HepG2 (cell line): ENCODE data around the gene TACO1. TPM values are rescaled to one million over a fixed set of nuclear protein-coding genes. Genes with fewer than 3 reads are reported as not detected.
A peak's percentile ranks its signal among the peaks of the same experiment; 100 is the strongest.

Experiments
- ATAC-seq: fragments of 200-7000 bp; cut with Tn5 transposase; 3 replicates; pipeline ENCODE4 v1.9.1; 2020; ENCODE audit warnings: mild to moderate bottlenecking, moderate library complexity
- BruUV-seq: library from RNA; stranded (reverse); fragments of 400-500 nt; replicated peaks from 2 replicates; lab custom pipeline; 2021; lab: Mats Ljungman, UMichigan
- CTCF ChIA-PET: fragments of 300-600 bp; formaldehyde crosslinking; extraction: SDS; loops from one replicate; lab custom pipeline; 2021; ENCODE audit warnings: low total read pairs, inconsistent platforms, low intra/inter-chr PET ratio; lab: Yijun Ruan, JAX
- POLR2A ChIA-PET: fragments of 350-600 bp; sonication (Branson Sonifier 250); formaldehyde crosslinking; loops from one replicate; lab custom pipeline; 2020; ENCODE audit warnings: antibody characterized with exemption, inconsistent platforms; lab: Yijun Ruan, JAX
- DNase-seq: peaks from one replicate; pipeline ENCODE4 v3.0.0-alpha.2; 2015; ENCODE audit warnings: low spot score
- FAIRE-seq: peaks from 3 replicates; lab custom pipeline; 2011; peaks lifted over from hg19 to GRCh38; lab: Jason Lieb, UNC
- H2AFZ ChIP-seq: one replicate; pipeline ENCODE4 v1.6.1; 2011; ENCODE audit warnings: low read length, inconsistent platforms
- H3K27ac ChIP-seq: fragments of 300-600 bp; 3 replicates; pipeline ENCODE4 v1.8.0; 2011; ENCODE audit warnings: mixed run types, mild to moderate bottlenecking, mixed read lengths, low read length, inconsistent platforms; ENCODE audit not compliant: insufficient read depth; ENCODE audit errors: extremely low read length
- H3K27me3 ChIP-seq, 2 experiments: fragments of 200-600 bp in 1 of 2; 2 replicates in 1 of 2; 3 replicates in 1 of 2; pipeline versions ENCODE4 v1.6.0 to v1.8.0; 2011; ENCODE audit warnings: low read length in 2 of 2, mild to moderate bottlenecking in 2 of 2, moderate library complexity in 2 of 2, inconsistent platforms in 1 of 2; ENCODE audit not compliant: insufficient read depth in 2 of 2, control insufficient read depth in 1 of 2
- H3K36me3 ChIP-seq, 2 experiments: fragments of 200-600 bp in 1 of 2; replicated peaks in 1 of 2; 2 replicates in 1 of 2; 3 replicates in 1 of 2; pipeline versions ENCODE4 v1.5.1 to v1.8.0; 2011; ENCODE audit warnings: low read length in 2 of 2, inconsistent platforms in 1 of 2; ENCODE audit not compliant: insufficient read depth in 2 of 2, control insufficient read depth in 1 of 2
- H3K4me1 ChIP-seq: 2 replicates; pipeline ENCODE4 v1.5.1; 2012; ENCODE audit warnings: low read length, inconsistent platforms; ENCODE audit not compliant: insufficient read depth
- H3K4me2 ChIP-seq: 2 replicates; pipeline ENCODE4 v1.6.0; 2011; ENCODE audit warnings: low read depth, low read length, inconsistent platforms
- H3K4me3 ChIP-seq, 3 experiments: fragments of 200-600 bp in 1 of 3; sonication (generic), shearing (Covaris generic) in 1 of 3; replicated peaks in 1 of 3; 2 replicates each; pipeline ENCODE4 v1.5.1; 2011 to 2016; ENCODE audit warnings: low read length in 3 of 3, inconsistent platforms in 2 of 3, low read depth in 2 of 3, mild to moderate bottlenecking in 2 of 3, control low read depth in 1 of 3, mixed read lengths in 1 of 3; ENCODE audit not compliant: insufficient read depth in 1 of 3
- H3K79me2 ChIP-seq: one replicate; pipeline ENCODE4 v1.6.1; 2011; ENCODE audit warnings: low read length, inconsistent platforms; ENCODE audit not compliant: insufficient read depth
- H3K9ac ChIP-seq: 2 replicates; pipeline ENCODE4 v1.6.0; 2011; ENCODE audit warnings: mild to moderate bottlenecking, low read depth, low read length, inconsistent platforms; ENCODE audit not compliant: insufficient read depth
- H3K9me3 ChIP-seq: 2 replicates; pipeline ENCODE4 v1.5.1; 2012; ENCODE audit warnings: mild to moderate bottlenecking, low read length
- H4K20me1 ChIP-seq: 2 replicates; pipeline ENCODE4 v1.6.0; 2011; ENCODE audit warnings: inconsistent platforms, mild to moderate bottlenecking, low read length, moderate library complexity; ENCODE audit not compliant: insufficient read depth
- CBX1 ChIP-seq: IDR thresholded peaks from one replicate; pipeline ENCODE4 v1.6.1; 2016; ENCODE audit warnings: antibody characterized with exemption, low read depth
- PHB2 ChIP-seq: fragments of 450-650 bp; IDR thresholded peaks from 2 replicates; pipeline ENCODE4 v1.6.1; 2018; ENCODE audit not compliant: partially characterized antibody
- SALL2 ChIP-seq: sonication (generic); formaldehyde crosslinking; IDR thresholded peaks from 2 replicates; pipeline ENCODE4 v1.8.1; 2023; ENCODE audit warnings: mild to moderate bottlenecking, missing genetic modification reagents, inconsistent platforms
- ZBTB20 ChIP-seq: sonication (generic); formaldehyde crosslinking; IDR thresholded peaks from 2 replicates; pipeline ENCODE4 v1.8.1; 2023; ENCODE audit warnings: missing genetic modification reagents, low read depth, mild to moderate bottlenecking, borderline replicate concordance
- ZNF569 ChIP-seq: sonication (generic); formaldehyde crosslinking; IDR thresholded peaks from 2 replicates; pipeline ENCODE4 v1.5.0; 2020; ENCODE audit warnings: mild to moderate bottlenecking, missing genetic modification reagents, moderate library complexity, borderline replicate concordance
- WGBS: methylation state at CpG from one replicate; pipeline ENCODE4 v1.1.6; 2017; ENCODE audit warnings: low lambda C conversion rate; 5-methylcytosine and 5-hydroxymethylcytosine counted together
- in situ Hi-C: cut with HindIII; loops from 2 replicates; pipeline ENCODE4 v1.10.0; 2017; ENCODE audit warnings: low pct_unique_long_range_greater_than_20kb; ENCODE audit not compliant: extremely low pct_ligation_motif_present
- intact Hi-C: fragments of 100-400 bp; cut with micrococcal nuclease; formaldehyde crosslinking; loops from one replicate; pipeline ENCODE4 v1.10.0; 2022; ENCODE audit not compliant: unreplicated experiment
- polyA plus RNA-seq, 8 experiments: library from polyadenylated mRNA; depleted of rRNA in 3 of 8; stranded (reverse) in 7 of 8; unstranded in 1 of 8; fragments of >200 nt; fragmentation: Illumina TruSeq in 4 of 8; extraction: Trizol in 4 of 8; gene quantifications; 2 replicates each; pipeline versions ENCODE4 v1.2.1 to v1.2.3, GENCODE V29; 2011 to 2016; ENCODE audit warnings: low read depth in 4 of 8, missing spikeins in 1 of 8, mixed read lengths in 1 of 8; ENCODE audit not compliant: insufficient read depth in 1 of 8
- total RNA-seq, 5 experiments: library from RNA; depleted of rRNA; stranded (reverse); fragments of >200 nt; fragmentation: Illumina TruSeq; extraction: Trizol; gene quantifications; 2 replicates each; pipeline ENCODE4 v1.2.3, GENCODE V29; 2016; ENCODE audit warnings: low read depth in 1 of 5
- TF ChIP-seq, protein P1 (sequence below): sonication (generic); formaldehyde crosslinking; IDR thresholded peaks from 2 replicates; pipeline ENCODE4 v1.9.0; 2021; ENCODE audit warnings: mild to moderate bottlenecking, missing genetic modification reagents
- TF ChIP-seq, protein P2 (sequence below): sonication (generic); formaldehyde crosslinking; IDR thresholded peaks from 2 replicates; pipeline ENCODE4 v1.4.0; 2020; ENCODE audit warnings: missing genetic modification reagents, borderline replicate concordance
- TF ChIP-seq, protein P3 (sequence below): sonication (generic); formaldehyde crosslinking; IDR thresholded peaks from 2 replicates; pipeline ENCODE4 v1.5.1; 2020; ENCODE audit warnings: mild to moderate bottlenecking, missing genetic modification reagents, borderline replicate concordance

The TACO1 gene
- total and polyA plus RNA-seq, 2 of the 13 experiments (the other 11 are each of a cell fraction or from before 2014, with no cell fraction given): 34.7 to 53.6 TPM

DNA sequence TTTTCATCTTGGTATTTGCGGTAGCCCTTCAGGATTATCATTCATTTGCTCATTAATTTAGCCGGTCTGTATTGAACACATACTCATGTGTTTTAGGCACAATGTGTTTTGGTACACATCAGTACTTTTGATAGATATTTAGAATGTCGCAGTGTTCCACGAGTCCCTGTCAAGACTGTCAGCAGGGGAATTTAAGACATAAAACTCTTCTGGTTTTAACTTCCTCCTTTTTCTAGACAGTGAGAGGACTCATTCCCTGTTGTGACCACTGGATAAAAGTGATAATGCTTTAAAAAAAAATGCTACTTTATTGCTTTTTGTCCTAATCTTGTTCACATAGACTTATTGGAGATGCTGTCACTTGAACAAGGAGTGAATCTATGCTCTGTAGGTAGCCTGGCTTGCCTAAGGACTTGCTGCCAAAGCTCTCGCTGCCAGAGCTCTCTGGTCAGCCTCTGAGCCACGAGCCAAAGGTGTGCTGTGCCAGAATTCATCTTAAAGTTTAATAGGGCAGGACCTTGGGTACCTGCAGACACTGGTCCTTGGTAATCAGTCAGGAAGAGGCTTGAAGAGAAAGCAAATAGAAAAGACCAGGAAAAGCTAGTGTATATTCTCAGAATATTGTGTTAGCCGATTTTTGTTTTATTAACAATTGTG lies 45.1 kb upstream of the TACO1 start:
- Histone ChIP-seq H2AFZ (no peak overlapping the region), H3K4me1 (peaks cover 34% of the 10 kb centered on the region), H3K27me3 (no peaks in the 10 kb centered on the region; a peak in 1 of 5 replicates), H3K4me2 (peak overlapping the region; percentile 5; the same call in 1 of the 2 replicates), H3K27ac (no peak overlapping the region), H3K36me3 (peaks cover 0 to 5% of the 10 kb centered on the region in 2 experiments; a peak in 3 of 5 replicates), H3K9me3 (no peaks in the 10 kb centered on the region), H4K20me1 (peaks cover 57% of the 10 kb centered on the region), H3K4me3 (no peak overlapping the region), H3K79me2 (peaks cover 92% of the 10 kb centered on the region), H3K9ac (no peak overlapping the region)
- in situ Hi-C loops: no loop called here
- ChIA-PET CTCF (no interaction called here), POLR2A (no interaction called here)
- no TSS peak for BruUV-seq
- WGBS: 96% methylated on average over 7 of the region's 7 CpGs
- DNase-seq (no peak), FAIRE-seq (no peak), ATAC-seq (no peak)
- intact Hi-C loops: no loop called here
- no peak for TF ChIP-seq PHB2
- TF ChIP-seq, protein P1, sequence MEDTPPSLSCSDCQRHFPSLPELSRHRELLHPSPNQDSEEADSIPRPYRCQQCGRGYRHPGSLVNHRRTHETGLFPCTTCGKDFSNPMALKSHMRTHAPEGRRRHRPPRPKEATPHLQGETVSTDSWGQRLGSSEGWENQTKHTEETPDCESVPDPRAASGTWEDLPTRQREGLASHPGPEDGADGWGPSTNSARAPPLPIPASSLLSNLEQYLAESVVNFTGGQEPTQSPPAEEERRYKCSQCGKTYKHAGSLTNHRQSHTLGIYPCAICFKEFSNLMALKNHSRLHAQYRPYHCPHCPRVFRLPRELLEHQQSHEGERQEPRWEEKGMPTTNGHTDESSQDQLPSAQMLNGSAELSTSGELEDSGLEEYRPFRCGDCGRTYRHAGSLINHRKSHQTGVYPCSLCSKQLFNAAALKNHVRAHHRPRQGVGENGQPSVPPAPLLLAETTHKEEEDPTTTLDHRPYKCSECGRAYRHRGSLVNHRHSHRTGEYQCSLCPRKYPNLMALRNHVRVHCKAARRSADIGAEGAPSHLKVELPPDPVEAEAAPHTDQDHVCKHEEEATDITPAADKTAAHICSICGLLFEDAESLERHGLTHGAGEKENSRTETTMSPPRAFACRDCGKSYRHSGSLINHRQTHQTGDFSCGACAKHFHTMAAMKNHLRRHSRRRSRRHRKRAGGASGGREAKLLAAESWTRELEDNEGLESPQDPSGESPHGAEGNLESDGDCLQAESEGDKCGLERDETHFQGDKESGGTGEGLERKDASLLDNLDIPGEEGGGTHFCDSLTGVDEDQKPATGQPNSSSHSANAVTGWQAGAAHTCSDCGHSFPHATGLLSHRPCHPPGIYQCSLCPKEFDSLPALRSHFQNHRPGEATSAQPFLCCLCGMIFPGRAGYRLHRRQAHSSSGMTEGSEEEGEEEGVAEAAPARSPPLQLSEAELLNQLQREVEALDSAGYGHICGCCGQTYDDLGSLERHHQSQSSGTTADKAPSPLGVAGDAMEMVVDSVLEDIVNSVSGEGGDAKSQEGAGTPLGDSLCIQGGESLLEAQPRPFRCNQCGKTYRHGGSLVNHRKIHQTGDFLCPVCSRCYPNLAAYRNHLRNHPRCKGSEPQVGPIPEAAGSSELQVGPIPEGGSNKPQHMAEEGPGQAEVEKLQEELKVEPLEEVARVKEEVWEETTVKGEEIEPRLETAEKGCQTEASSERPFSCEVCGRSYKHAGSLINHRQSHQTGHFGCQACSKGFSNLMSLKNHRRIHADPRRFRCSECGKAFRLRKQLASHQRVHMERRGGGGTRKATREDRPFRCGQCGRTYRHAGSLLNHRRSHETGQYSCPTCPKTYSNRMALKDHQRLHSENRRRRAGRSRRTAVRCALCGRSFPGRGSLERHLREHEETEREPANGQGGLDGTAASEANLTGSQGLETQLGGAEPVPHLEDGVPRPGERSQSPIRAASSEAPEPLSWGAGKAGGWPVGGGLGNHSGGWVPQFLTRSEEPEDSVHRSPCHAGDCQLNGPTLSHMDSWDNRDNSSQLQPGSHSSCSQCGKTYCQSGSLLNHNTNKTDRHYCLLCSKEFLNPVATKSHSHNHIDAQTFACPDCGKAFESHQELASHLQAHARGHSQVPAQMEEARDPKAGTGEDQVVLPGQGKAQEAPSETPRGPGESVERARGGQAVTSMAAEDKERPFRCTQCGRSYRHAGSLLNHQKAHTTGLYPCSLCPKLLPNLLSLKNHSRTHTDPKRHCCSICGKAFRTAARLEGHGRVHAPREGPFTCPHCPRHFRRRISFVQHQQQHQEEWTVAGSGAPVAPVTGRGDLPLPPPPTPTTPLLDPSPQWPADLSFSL (CRISPR knock-in tag): no peak
- no peak for TF ChIP-seq CBX1
- TF ChIP-seq, protein P2, sequence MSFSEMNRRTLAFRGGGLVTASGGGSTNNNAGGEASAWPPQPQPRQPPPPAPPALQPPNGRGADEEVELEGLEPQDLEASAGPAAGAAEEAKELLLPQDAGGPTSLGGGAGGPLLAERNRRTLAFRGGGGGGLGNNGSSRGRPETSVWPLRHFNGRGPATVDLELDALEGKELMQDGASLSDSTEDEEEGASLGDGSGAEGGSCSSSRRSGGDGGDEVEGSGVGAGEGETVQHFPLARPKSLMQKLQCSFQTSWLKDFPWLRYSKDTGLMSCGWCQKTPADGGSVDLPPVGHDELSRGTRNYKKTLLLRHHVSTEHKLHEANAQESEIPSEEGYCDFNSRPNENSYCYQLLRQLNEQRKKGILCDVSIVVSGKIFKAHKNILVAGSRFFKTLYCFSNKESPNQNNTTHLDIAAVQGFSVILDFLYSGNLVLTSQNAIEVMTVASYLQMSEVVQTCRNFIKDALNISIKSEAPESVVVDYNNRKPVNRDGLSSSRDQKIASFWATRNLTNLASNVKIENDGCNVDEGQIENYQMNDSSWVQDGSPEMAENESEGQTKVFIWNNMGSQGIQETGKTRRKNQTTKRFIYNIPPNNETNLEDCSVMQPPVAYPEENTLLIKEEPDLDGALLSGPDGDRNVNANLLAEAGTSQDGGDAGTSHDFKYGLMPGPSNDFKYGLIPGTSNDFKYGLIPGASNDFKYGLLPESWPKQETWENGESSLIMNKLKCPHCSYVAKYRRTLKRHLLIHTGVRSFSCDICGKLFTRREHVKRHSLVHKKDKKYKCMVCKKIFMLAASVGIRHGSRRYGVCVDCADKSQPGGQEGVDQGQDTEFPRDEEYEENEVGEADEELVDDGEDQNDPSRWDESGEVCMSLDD: no peak
- no peak for TF ChIP-seq SALL2 (CRISPR knock-in tag)
- TF ChIP-seq, protein P3, sequence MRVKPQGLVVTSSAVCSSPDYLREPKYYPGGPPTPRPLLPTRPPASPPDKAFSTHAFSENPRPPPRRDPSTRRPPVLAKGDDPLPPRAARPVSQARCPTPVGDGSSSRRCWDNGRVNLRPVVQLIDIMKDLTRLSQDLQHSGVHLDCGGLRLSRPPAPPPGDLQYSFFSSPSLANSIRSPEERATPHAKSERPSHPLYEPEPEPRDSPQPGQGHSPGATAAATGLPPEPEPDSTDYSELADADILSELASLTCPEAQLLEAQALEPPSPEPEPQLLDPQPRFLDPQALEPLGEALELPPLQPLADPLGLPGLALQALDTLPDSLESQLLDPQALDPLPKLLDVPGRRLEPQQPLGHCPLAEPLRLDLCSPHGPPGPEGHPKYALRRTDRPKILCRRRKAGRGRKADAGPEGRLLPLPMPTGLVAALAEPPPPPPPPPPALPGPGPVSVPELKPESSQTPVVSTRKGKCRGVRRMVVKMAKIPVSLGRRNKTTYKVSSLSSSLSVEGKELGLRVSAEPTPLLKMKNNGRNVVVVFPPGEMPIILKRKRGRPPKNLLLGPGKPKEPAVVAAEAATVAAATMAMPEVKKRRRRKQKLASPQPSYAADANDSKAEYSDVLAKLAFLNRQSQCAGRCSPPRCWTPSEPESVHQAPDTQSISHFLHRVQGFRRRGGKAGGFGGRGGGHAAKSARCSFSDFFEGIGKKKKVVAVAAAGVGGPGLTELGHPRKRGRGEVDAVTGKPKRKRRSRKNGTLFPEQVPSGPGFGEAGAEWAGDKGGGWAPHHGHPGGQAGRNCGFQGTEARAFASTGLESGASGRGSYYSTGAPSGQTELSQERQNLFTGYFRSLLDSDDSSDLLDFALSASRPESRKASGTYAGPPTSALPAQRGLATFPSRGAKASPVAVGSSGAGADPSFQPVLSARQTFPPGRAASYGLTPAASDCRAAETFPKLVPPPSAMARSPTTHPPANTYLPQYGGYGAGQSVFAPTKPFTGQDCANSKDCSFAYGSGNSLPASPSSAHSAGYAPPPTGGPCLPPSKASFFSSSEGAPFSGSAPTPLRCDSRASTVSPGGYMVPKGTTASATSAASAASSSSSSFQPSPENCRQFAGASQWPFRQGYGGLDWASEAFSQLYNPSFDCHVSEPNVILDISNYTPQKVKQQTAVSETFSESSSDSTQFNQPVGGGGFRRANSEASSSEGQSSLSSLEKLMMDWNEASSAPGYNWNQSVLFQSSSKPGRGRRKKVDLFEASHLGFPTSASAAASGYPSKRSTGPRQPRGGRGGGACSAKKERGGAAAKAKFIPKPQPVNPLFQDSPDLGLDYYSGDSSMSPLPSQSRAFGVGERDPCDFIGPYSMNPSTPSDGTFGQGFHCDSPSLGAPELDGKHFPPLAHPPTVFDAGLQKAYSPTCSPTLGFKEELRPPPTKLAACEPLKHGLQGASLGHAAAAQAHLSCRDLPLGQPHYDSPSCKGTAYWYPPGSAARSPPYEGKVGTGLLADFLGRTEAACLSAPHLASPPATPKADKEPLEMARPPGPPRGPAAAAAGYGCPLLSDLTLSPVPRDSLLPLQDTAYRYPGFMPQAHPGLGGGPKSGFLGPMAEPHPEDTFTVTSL (CRISPR knock-in tag): no peak
- TF ChIP-seq ZBTB20 (CRISPR knock-in tag): no peak
- no peak for TF ChIP-seq ZNF569 (CRISPR knock-in tag)
